DND-41 (cell line): ENCODE results near the gene FHL5.

Experiments used
- EZH2 ChIP-seq: IDR thresholded peaks from 3 replicates; pipeline ENCODE4 v1.6.1; 2012; ENCODE audit warnings: borderline replicate concordance, low read depth, mild to moderate bottlenecking, moderate library complexity, low read length, inconsistent platforms; ENCODE audit not compliant: severe bottlenecking
- TF ChIP-seq, protein P1 (sequence below): IDR thresholded peaks from 2 replicates; pipeline ENCODE4 v1.5.1; 2012; ENCODE audit warnings: borderline replicate concordance, low read length, moderate library complexity, mild to moderate bottlenecking; ENCODE audit not compliant: poor library complexity, severe bottlenecking; ENCODE audit errors: extremely low read depth

DNA sequence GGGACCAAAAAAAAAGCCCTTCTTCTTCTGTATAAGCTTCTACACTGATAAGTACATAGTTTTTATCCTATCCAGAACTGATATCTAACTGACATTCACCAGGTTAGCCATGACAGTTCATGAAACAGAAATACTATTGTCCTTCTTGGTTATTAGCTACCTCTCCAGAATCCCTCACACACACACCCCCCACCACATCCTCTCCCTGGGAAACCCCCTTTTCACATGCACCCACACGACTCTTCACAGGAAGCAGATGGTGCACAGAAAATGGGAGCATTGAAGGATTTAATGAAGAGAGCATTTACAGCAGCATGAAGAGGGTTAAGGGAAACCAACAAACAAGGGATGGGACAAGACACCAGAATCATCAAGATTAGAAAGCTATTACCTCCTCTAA, 88.9 kb downstream of the FHL5 start:
- TF ChIP-seq, protein P1, sequence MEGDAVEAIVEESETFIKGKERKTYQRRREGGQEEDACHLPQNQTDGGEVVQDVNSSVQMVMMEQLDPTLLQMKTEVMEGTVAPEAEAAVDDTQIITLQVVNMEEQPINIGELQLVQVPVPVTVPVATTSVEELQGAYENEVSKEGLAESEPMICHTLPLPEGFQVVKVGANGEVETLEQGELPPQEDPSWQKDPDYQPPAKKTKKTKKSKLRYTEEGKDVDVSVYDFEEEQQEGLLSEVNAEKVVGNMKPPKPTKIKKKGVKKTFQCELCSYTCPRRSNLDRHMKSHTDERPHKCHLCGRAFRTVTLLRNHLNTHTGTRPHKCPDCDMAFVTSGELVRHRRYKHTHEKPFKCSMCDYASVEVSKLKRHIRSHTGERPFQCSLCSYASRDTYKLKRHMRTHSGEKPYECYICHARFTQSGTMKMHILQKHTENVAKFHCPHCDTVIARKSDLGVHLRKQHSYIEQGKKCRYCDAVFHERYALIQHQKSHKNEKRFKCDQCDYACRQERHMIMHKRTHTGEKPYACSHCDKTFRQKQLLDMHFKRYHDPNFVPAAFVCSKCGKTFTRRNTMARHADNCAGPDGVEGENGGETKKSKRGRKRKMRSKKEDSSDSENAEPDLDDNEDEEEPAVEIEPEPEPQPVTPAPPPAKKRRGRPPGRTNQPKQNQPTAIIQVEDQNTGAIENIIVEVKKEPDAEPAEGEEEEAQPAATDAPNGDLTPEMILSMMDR = no peak
- no peak for TF ChIP-seq EZH2
